Renal cortical epithelial cell (primary cell): ENCODE measurements around the gene LINGO3. TPM values are rescaled to one million over a fixed set of nuclear protein-coding genes. Genes with fewer than 3 reads are reported as not detected.

Source experiments
- DNase-seq: peaks from one replicate; pipeline ENCODE4 v3.0.0-alpha.2; 2011; ENCODE audit warnings: low read depth
- total RNA-seq: library from RNA; depleted of rRNA; stranded (reverse); fragments of >200 nt; gene quantifications from 2 replicates; pipeline ENCODE4 v1.2.3, GENCODE V29; 2014

LINGO3 gene
- total RNA-seq, 1 donor from 2014 or later: 0.05 TPM

- no peak for DNase-seq
Measured at GRCh38 chr19:2340496-2341243, 32.7 kb upstream of the LINGO3 start.

- no peak for DNase-seq
Measured at GRCh38 chr19:2339644-2340310, 31.8 kb upstream of the LINGO3 start.

DNA sequence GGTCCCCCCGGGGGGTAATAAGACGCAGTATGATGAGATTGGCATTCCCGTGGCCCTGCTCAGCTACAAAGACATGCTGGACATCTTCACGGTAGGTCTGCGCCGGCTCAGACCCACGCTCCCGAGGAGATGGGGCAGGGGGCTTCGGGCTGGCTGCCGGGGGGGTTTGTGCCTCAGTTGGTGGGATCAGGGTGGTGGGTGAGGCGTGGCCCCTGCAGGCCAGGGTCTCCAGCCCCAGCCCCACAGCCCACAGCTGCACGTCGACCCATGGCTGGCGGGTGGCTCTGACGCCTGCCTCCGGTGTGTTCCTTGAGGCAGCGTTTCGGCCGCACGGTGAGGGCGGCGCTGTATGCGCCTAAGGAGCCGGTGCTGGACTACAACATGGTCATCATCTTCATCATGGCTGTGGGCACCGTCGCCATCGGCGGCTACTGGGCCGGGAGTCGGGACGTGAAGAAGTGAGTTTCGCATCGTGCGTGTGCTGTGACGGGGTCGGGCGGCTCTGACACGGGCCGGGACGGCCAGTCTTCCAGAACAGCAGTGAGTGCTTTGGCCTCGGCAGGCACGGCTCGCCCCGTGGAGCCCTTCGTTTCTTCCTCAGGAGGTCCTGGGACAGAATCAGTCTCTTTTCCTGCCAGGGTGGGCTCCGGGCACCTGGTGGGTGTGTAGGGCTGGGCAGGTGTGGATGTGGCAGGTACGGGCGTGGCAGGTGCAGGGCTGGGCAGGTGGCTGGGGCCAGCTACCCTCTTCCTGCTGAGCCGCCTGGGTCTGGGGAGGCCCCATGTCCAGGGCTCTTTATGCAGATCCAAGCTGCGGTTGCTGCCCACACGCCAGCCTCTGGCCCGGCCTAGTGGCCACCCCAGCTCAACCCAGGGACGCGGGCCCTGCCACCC lies 31.0 kb upstream of the LINGO3 start:
- DNase-seq: no peak

GRCh38 chr19:2338055-2338615 lies 30.2 kb upstream of the LINGO3 start:
- no peak for DNase-seq

- no peak for DNase-seq
Measured at GRCh38 chr19:2337329-2337707, 29.4 kb upstream of the LINGO3 start.

- no peak for DNase-seq
Measured at GRCh38 chr19:2336528-2337328, 28.8 kb upstream of the LINGO3 start.

GRCh38 chr19:2335848-2336247 lies 27.9 kb upstream of the LINGO3 start:
- no peak for DNase-seq

GRCh38 chr19:2334986-2335846 lies 27.3 kb upstream of the LINGO3 start:
- DNase-seq: no peak

GRCh38 chr19:2334426-2334825 lies 26.5 kb upstream of the LINGO3 start:
- DNase-seq: no peak

GRCh38 chr19:2333807-2334211 lies 25.9 kb upstream of the LINGO3 start:
- no peak for DNase-seq

DNA sequence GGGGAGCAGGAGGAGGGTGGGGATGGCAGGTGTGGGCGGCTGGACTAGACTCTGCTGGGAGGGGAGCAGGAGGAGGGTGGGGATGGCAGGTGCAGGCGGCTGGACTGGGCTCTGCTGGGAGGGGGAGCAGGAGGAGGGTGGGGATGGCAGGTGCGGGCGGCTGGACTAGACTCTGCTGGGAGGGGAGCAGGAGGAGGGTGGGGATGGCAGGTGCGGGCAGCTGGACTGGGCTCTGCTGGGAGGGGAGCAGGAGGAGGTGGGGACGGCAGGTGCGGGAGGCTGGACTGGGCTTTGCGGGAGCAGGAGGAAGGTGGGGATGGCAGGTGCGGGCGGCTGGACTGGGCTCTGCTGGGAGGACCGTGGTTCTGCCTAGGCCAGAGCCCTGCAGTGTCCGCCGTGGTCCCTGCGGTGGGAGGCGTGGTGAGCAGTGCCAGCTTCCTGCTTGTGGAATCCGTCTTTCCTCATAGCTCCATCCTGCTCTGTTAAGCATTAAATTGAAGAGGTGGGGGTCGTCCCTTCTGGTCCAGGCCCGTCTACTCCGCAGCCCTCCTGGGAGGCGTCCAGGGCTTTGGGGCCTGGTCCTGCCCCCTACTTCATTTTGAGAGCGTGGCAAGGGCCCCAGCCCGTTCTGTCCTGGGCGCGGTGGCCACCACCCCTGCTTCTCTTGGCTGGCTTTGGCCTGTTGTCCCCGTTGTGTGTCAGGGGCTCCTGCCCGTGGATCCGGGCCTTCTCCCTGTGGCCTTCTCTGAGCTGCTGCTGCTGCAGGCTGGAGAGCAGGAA lies 25.3 kb upstream of the LINGO3 start:
- no peak for DNase-seq

DNA sequence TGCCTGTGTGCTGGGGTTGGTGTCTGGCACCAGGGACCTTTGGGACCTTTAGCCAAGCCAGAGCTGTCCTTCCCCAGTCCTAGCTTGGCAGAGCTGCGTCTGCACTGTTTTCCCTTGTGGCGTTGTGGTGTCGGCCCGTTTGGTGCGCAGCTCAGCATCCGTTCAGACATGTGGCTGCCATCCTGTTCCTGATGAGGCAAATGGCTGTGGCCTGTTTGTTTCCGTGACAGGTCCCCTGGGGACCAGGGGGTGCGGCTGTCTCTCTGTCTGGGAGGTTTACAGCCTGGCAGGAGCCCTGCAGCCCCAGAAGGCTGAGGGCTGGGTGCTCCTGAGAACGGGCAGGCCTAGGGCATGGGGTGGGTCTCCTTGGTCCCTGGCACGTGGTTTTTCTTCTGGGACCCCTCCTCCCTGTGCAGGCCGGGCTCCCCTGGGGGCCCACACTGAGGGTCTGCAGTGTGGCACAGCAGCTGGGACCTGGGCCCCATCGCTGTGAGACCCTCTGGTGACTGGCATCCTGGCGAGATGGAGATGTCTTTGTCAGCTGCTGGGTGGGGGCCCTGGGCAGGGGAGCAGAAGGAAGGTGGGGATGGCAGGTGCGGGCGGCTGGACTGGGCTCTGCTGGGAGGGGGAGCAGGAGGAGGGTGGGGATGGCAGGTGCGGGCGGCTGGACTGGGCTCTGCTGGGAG lies 24.5 kb upstream of the LINGO3 start:
- no peak for DNase-seq

- DNase-seq: no peak
Measured at GRCh38 chr19:2331601-2332246, 23.8 kb upstream of the LINGO3 start.

- peak; percentile 27 for DNase-seq
Measured at GRCh38 chr19:2330632-2331284, 22.8 kb upstream of the LINGO3 start.

- no peak for DNase-seq
Measured at GRCh38 chr19:2330255-2330631, 22.3 kb upstream of the LINGO3 start.

GRCh38 chr19:2329501-2329916 lies 21.6 kb upstream of the LINGO3 start:
- no peak for DNase-seq

- DNase-seq: no peak
Measured at GRCh38 chr19:2329149-2329478, 21.2 kb upstream of the LINGO3 start.
